Measurements from ENCODE around the gene LRMDA.

DNA sequence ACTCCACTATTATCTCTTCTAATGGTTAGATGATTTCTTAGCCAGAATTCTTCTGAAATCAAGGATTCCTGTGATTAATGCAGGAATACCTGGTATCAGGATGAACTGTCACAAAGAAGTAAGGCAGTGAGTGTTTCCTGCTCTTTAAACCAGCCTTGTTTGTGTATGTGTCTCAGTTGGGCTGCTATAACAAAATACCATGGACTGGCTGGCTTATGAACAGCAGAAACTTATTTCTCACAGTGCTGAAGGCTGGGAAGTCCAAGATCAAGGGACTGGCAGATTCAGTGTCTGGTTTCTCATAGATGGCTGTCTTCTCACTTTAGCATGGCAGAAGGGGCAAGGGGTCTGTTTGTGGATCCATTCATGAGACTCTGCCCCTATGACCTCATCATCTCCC lies 42.7 kb downstream of the LRMDA start:
- TF ChIP-seq, protein P1, sequence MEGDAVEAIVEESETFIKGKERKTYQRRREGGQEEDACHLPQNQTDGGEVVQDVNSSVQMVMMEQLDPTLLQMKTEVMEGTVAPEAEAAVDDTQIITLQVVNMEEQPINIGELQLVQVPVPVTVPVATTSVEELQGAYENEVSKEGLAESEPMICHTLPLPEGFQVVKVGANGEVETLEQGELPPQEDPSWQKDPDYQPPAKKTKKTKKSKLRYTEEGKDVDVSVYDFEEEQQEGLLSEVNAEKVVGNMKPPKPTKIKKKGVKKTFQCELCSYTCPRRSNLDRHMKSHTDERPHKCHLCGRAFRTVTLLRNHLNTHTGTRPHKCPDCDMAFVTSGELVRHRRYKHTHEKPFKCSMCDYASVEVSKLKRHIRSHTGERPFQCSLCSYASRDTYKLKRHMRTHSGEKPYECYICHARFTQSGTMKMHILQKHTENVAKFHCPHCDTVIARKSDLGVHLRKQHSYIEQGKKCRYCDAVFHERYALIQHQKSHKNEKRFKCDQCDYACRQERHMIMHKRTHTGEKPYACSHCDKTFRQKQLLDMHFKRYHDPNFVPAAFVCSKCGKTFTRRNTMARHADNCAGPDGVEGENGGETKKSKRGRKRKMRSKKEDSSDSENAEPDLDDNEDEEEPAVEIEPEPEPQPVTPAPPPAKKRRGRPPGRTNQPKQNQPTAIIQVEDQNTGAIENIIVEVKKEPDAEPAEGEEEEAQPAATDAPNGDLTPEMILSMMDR (IDR thresholded peaks at IDR 0.05) = no peak
- no peak for TF ChIP-seq POLR2AphosphoS5 (IDR thresholded peaks at IDR 0.05)

Data from transverse colon (tissue), 4 donors.